SK-N-SH treated with all-trans-retinoic acid at 6 μM for 48 hours (cell line): ENCODE results near the gene DNTT.

ENCODE experiments used
- ZNF8 ChIP-seq: fragments of 450-650 bp; formaldehyde crosslinking; IDR thresholded peaks from 2 replicates; pipeline ENCODE4 v1.5.0; 2020; ENCODE audit warnings: mild to moderate bottlenecking, moderate library complexity
- TF ChIP-seq, protein P1 (sequence below): fragments of 250-450 bp; sonication (Bioruptor Pico); IDR thresholded peaks from 2 replicates; pipeline ENCODE4 v1.5.0; 2020; ENCODE audit warnings: mild to moderate bottlenecking, moderate library complexity

GRCh38 chr10:96327462-96327861 lies 23.2 kb downstream of the DNTT start:
- no peak for TF ChIP-seq ZNF8 (CRISPR knock-in tag)
- TF ChIP-seq, protein P1, sequence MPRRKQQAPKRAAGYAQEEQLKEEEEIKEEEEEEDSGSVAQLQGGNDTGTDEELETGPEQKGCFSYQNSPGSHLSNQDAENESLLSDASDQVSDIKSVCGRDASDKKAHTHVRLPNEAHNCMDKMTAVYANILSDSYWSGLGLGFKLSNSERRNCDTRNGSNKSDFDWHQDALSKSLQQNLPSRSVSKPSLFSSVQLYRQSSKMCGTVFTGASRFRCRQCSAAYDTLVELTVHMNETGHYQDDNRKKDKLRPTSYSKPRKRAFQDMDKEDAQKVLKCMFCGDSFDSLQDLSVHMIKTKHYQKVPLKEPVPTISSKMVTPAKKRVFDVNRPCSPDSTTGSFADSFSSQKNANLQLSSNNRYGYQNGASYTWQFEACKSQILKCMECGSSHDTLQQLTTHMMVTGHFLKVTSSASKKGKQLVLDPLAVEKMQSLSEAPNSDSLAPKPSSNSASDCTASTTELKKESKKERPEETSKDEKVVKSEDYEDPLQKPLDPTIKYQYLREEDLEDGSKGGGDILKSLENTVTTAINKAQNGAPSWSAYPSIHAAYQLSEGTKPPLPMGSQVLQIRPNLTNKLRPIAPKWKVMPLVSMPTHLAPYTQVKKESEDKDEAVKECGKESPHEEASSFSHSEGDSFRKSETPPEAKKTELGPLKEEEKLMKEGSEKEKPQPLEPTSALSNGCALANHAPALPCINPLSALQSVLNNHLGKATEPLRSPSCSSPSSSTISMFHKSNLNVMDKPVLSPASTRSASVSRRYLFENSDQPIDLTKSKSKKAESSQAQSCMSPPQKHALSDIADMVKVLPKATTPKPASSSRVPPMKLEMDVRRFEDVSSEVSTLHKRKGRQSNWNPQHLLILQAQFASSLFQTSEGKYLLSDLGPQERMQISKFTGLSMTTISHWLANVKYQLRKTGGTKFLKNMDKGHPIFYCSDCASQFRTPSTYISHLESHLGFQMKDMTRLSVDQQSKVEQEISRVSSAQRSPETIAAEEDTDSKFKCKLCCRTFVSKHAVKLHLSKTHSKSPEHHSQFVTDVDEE (CRISPR knock-in tag): no peak
